ENCODE measurements around the gene MRPL23. TPM values are rescaled to one million over a fixed set of nuclear protein-coding genes. Genes with fewer than 3 reads are reported as not detected.

MRPL23 gene
- total RNA-seq, 1 experiment from 2014 or later, result 109 TPM

DNA sequence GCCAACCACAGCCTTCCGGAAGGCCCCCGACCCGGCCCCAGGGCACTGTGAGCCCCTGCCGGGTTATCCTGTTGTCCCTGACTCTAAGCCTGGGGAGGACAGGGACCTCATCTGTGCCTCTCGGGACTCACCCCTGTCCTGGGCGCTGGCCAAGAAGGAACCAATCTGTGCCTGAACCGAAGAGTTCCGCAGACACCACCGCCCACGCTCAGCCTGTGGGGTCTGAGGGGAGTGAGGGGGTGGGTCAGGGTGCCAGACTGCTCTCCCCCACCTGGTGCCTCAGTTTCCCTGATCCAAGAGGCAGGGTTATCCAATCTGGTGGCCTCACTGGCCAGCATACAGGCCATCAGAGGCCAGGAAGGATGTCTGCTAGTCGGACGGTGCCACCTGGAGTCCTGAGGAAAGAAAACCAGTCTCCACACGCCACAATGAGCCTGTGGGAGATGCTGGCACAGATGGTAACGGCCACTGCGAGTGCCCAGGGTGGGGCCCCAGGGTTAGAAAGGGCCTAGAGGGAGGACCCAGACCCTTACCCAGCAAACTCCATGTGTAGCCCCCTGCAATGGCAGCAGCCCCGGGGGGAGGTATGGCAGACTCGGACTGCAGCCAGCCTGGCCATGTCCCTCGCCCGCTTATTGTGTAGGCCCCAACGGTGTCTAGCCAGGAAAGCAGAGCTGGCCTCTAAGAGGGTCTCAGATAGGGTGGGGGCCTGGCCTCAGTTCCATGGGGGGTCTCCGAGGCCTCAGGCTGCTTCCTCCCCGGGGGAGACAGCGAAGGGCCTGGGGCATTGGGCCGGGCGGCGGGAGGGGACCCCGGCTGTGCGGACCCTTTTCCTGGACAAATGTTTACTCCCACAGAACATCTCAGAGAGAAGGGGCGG lies 28.5 kb upstream of the MRPL23 start:
- CTCF ChIA-PET, result no interaction called here
- Histone ChIP-seq H3K4me3 (replicated peaks in 1 of 2; ENCODE audit: low read depth in 1 of 2, low read length in 2 of 2) (no peak overlapping the region), H3K9ac (ENCODE audit: low read length) (no peak overlapping the region), H3K4me1 (ENCODE audit: control insufficient read depth in 1 of 2, insufficient read depth in 2 of 2, low read length in 2 of 2) (no peaks in the 10 kb centered on the region), H2AFZ (ENCODE audit: low read depth, low read length, poor library complexity, severe bottlenecking) (no peak overlapping the region), H3K9me3 (ENCODE audit: control insufficient read depth in 1 of 2, insufficient read depth in 1 of 2, low read depth in 1 of 2, low read length in 2 of 2) (no peaks in the 10 kb centered on the region), H3K36me3 (ENCODE audit: control insufficient read depth in 1 of 2, insufficient read depth in 2 of 2, low read length in 2 of 2) (no peaks in the 10 kb centered on the region), H3K27me3 (ENCODE audit: insufficient read depth, low read length) (no peaks in the 10 kb centered on the region), H3K27ac (ENCODE audit: low read depth, low read length) (no peak overlapping the region), H4K20me1 (ENCODE audit: insufficient read depth) (no peaks in the 10 kb centered on the region), H3K9me2 (ENCODE audit: insufficient read depth) (no peaks in the 10 kb centered on the region), H3K79me2 (ENCODE audit: insufficient read depth, low read length) (no peaks in the 10 kb centered on the region), H3K4me2 (ENCODE audit: low read length) (no peak overlapping the region)
- intact Hi-C loops (cut with micrococcal nuclease), result loop anchor here (5.0 kb wide), 1 partner anchor 36 kb away; no protein-coding TSS in a partner anchor
- BruUV-seq (replicated peaks), result no TSS peak
- POLR2A ChIA-PET, result no interaction called here
- RAD21 ChIA-PET (ENCODE audit: low non-redundant PET in 1 of 2, low total read pairs in 2 of 2, uncharacterized antibody in 2 of 2, unreplicated experiment in 2 of 2), result no interaction called here
- no peak for DNase-seq (ENCODE audit: low read depth, low spot score)
- TF ChIP-seq RAD21 (IDR thresholded peaks at IDR 0.05; ENCODE audit: low read depth) (peak; percentile 61), FOSL1 (IDR thresholded peaks at IDR 0.05; ENCODE audit: low read depth) (no peak)
- no peak for ATAC-seq

DNA sequence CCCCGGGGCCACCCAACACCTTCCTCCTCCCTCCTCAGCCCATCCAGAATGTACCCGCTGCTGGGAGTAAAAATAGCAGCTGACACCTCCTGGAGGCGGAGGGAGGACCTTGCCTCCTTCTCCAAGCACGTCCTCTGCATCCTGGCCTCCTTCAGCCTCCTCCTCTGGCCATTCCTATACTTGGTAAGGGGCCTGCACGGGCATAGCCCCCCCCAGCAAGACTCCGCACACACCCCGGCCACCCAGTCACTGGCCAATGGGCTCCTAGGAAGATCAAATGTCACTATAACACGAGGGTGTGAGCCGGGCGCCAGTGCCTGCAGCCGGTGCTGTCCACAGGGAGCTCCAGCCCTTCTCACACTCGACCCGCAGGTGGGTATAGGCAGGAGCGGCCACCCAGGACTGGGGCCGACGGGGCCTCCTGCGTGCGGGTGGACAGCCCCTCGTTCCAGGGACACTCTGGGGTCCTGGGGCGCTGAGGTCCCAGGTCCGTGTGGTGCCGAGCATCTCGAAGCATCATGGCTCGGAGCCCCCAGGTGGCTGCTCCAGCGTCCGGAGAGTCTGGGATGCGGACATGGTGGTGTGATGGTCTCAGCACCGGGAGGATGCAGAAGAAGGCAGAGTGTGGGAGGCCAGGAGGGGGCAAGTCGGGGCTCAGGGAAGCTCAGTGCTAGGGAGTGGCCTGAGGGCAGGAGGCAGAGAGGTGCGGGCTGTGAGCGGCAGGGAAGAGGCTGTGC lies 27.6 kb upstream of the MRPL23 start, which contains the start of gene TNNT3:
TNNT3 (plus strand) TSS at position 313 of the 737 bp plus-strand sequence. CDS start 3,172 bp downstream, outside the sequence.
- H3K9me2 ChIP-seq (ENCODE audit: insufficient read depth), result no peaks in the 10 kb centered on the region
- ATAC-seq (no peak), DNase-seq (ENCODE audit: low read depth, low spot score) (no peak)
- intact Hi-C loops (cut with micrococcal nuclease), result loop anchor here (5.0 kb wide), 1 partner anchor 37 kb away; no protein-coding TSS in a partner anchor
- no peak within 1 kb of the TSS for H3K27ac ChIP-seq (ENCODE audit: low read depth, low read length)
- H3K27me3 ChIP-seq (ENCODE audit: insufficient read depth, low read length), result no peaks in the 10 kb centered on the region
- no peak within 1 kb of the TSS for H3K9ac ChIP-seq (ENCODE audit: low read length)
- H3K9me3 ChIP-seq (ENCODE audit: control insufficient read depth in 1 of 2, insufficient read depth in 1 of 2, low read depth in 1 of 2, low read length in 2 of 2), result no peaks in the 10 kb centered on the region
- H3K79me2 ChIP-seq (ENCODE audit: insufficient read depth, low read length), result no peaks in the 10 kb centered on the region
- no peak within 1 kb of the TSS for H3K4me2 ChIP-seq (ENCODE audit: low read length)
- H2AFZ ChIP-seq (ENCODE audit: low read depth, low read length, poor library complexity, severe bottlenecking), result no peak within 1 kb of the TSS
- H4K20me1 ChIP-seq (ENCODE audit: insufficient read depth), result no peaks in the 10 kb centered on the region
- no TSS peak for BruUV-seq (replicated peaks)
- H3K4me3 ChIP-seq (replicated peaks in 1 of 2; ENCODE audit: low read depth in 1 of 2, low read length in 2 of 2), result no peak within 1 kb of the TSS
- POLR2A ChIA-PET, result no interaction called here
- CTCF ChIA-PET, result interaction anchor here (1.2 kb wide), 1 partner anchor 37 kb away, joined by 6 read pairs; no protein-coding TSS in a partner anchor
- no peaks in the 10 kb centered on the region for H3K36me3 ChIP-seq (ENCODE audit: control insufficient read depth in 1 of 2, insufficient read depth in 2 of 2, low read length in 2 of 2)
- RAD21 ChIA-PET (ENCODE audit: low non-redundant PET in 1 of 2, low total read pairs in 2 of 2, uncharacterized antibody in 2 of 2, unreplicated experiment in 2 of 2), result no interaction called here
- H3K4me1 ChIP-seq (ENCODE audit: control insufficient read depth in 1 of 2, insufficient read depth in 2 of 2, low read length in 2 of 2), result no peaks in the 10 kb centered on the region
- TF ChIP-seq, protein P1, sequence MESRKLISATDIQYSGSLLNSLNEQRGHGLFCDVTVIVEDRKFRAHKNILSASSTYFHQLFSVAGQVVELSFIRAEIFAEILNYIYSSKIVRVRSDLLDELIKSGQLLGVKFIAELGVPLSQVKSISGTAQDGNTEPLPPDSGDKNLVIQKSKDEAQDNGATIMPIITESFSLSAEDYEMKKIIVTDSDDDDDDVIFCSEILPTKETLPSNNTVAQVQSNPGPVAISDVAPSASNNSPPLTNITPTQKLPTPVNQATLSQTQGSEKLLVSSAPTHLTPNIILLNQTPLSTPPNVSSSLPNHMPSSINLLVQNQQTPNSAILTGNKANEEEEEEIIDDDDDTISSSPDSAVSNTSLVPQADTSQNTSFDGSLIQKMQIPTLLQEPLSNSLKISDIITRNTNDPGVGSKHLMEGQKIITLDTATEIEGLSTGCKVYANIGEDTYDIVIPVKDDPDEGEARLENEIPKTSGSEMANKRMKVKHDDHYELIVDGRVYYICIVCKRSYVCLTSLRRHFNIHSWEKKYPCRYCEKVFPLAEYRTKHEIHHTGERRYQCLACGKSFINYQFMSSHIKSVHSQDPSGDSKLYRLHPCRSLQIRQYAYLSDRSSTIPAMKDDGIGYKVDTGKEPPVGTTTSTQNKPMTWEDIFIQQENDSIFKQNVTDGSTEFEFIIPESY (IDR thresholded peaks at IDR 0.05; ENCODE audit: extremely low read depth, insufficient replicate concordance, low read length), result no peak
- TF ChIP-seq EZH2phosphoT487 (IDR thresholded peaks at IDR 0.05; ENCODE audit: borderline replicate concordance), result no peak

Data from HCT116 (cell line).